ENCODE results near the gene UBIAD1.

GRCh38 chr1:11318982-11319381 is 46.0 kb downstream of the UBIAD1 start:
- TF ChIP-seq ZNF274 (IDR thresholded peaks at IDR 0.05; ENCODE audit: low read depth, low read length) (no peak), SUZ12 (IDR thresholded peaks at IDR 0.05; ENCODE audit: extremely low read depth, insufficient read depth, insufficient read length) (no peak), YY1 (IDR thresholded peaks at IDR 0.05; ENCODE audit: insufficient read depth, insufficient read length) (no peak)
